ENCODE measurements around the gene NUDT22. TPM values are rescaled to one million over a fixed set of nuclear protein-coding genes. Genes with fewer than 3 reads are reported as not detected.

The NUDT22 gene
- total and polyA plus RNA-seq, 2 of the 8 experiments (the other 6 are each of a cell fraction or from before 2014, with no cell fraction given), result 43.4 to 69.0 TPM

- TF ChIP-seq EZH2 (IDR thresholded peaks at IDR 0.05; ENCODE audit: low read depth, low read length, severe bottlenecking), result no peak
- TF ChIP-seq PHF8 (conservative IDR thresholded peaks at IDR 0.05; ENCODE audit: low read depth, low read length), result peak; percentile 37; the same call in 1 of the 2 replicates
- TF ChIP-seq JUND (IDR thresholded peaks at IDR 0.05; ENCODE audit: low read length), result peak; percentile 74
- TF ChIP-seq RXRA (IDR thresholded peaks at IDR 0.05; ENCODE audit: insufficient read depth, low read depth, low read length), result no peak
- TF ChIP-seq NANOG (IDR thresholded peaks at IDR 0.05; ENCODE audit: insufficient read depth, low read depth, low read length, poor library complexity, severe bottlenecking), result no peak
Measured at GRCh38 chr11:64269540-64270220, 43.6 kb downstream of the NUDT22 start (continued).

All from H1 (cell line).